Stimulated activated CD8-positive, alpha-beta memory T cell treated with anti-CD3 and anti-CD28 coated beads, Interleukin-2, amount 100 ng/mL, for 48 hours (primary cell): ENCODE data around the gene ZBTB18.
"Not testable (repeated sequence)": the region's sequence is repeated elsewhere in the genome, so short reads cannot be mapped to it uniquely, and the experiment has no call there.

Experiments used
- DNase-seq, 2 donors: peaks; one replicate each; pipeline ENCODE4 v3.0.0-alpha.2; 2020; ENCODE audit warnings: low read depth in 2 of 2

Gene ZBTB18

DNA sequence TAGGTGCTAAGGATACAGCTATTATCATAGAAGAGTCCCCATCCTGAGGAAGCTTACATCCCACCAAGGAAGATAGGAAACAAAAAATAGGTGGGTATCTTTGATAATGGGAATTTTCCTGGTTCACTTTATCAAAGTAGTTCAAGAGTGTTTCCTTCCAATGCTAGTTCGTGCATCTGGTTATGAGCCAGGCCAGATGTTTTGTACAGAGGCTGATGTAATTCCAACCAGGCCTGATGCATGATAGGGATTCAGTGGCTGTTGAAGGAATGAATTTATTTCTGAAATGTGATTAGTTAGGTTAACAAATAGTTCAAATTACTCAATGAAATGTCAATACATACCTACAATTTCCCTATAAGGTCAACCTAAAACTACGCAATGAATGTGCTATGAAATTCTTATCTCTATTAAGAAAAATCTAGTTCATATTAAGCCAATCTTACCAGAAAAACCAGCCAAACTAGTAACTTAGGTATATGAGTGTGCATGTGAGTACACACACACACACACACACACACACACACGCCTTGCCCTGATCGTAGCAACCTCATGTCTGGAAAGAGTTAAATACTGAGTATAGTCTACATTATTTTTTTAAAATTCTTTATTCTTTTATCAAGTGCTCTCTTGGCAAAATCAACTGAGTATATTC lies 9.5 kb upstream of the ZBTB18 start:
- DNase-seq, result no peak

DNA sequence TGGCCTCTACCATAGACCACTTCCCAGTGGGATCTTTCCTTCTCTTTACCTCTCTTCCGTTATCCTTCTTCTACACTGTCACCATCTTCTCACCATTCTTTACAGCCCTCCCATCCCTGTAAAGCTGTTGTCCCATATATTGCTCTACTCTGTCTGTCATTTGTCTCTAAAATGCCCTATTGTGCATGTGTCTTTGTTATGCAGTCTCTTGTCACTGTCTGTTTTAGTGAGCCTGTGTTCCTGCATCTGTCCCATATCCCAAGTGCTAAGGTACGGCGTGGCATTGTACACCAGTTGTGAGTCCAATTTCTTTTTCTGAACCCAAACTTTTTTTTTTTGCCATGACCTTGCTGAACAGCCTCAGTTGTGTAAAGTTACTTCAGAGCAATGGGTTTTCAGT lies 8.8 kb upstream of the ZBTB18 start:
- DNase-seq, result no peak

GRCh38 chr1:244044423-244044822 lies 6.7 kb upstream of the ZBTB18 start:
- no peak for DNase-seq

DNA sequence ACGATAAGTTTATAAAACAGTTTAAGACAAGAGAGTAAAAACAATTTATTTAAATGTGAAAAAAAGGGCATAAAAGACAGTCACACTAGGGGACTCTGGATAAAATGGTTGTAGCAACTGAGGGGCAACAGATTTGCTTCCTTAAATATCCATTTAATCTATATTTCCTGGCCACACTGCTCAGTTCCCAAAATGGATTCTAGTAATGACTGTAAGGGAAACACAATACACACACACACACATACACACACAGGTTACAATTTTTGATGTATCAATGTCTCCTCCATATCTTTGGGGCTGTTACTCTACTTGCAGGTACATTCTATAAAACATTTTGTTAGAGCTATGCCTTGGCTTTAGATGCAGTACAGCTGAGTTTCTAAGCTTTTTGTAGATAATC lies 4.8 kb upstream of the ZBTB18 start:
- DNase-seq, result not testable (repeated sequence)

DNA sequence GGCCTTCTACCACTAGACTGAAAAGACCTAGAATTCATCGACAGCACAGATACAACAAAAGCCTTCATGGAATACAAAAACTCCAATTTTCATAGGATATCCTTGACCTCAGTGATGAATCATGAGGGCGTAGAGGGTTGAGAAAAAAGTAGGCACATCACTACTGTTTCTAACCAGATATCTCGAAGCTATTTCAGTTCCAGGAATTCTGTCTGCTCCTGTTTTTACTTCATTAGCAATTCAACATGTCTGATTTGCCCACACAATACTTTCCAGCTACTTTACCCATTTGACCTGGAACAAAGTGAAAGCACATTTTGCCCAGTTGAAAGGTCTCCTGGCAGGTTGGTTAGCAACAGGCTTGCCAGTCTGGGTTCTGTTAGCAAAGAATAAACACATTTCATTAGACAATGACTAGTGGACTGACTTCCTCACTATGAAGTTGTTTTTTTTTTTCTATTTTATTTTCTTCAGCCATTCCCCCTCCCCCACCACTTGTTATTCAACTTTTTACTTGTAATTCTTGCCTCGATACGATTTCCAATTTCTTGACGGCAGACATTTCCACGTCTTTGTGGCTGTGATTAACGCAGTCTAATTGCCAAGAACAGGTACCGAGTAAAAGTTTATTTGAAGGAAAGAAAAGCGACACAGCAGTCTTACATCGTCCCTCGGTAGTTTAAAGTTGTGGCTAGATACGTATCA lies 4.0 kb upstream of the ZBTB18 start:
- no peak for DNase-seq

DNA sequence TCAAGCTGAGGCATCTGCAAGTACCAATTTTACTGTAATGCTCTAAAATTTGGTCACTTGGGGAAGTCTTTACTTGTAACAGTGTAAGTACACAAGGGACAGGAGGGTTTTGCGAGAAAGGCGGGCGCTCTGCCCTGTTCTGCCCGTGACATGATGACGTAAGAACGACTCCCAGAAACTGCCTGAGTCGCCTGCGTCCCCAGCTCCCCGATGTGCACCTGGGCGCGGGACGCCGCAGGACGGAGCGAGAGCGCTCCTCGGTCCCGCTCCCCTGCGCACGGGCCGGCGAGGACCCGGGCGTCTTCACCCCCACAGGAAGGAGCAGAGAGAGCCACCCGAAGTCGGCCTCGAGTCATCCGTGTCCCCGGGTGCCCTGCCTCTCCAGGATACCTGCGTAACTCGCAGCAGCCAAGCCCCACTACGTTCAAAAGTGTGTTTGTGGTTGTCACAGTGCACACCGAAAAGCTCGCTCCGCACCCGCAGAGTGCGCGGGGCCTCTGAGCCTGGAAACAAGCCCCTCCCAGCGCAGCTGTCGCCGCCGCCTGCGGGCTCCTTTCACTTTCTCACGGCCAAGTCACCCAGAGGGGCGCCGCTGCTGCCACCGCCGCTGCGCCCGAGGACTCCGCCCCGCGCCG lies 3.3 kb upstream of the ZBTB18 start:
- DNase-seq, result no peak

GRCh38 chr1:244048256-244049161 lies 2.6 kb upstream of the ZBTB18 start:
- peak; percentile 92 to 94 for DNase-seq

GRCh38 chr1:244049162-244050013 lies 1.7 kb upstream of the ZBTB18 start:
- peak in 1 of 2 donors; percentile 8 for DNase-seq

DNA sequence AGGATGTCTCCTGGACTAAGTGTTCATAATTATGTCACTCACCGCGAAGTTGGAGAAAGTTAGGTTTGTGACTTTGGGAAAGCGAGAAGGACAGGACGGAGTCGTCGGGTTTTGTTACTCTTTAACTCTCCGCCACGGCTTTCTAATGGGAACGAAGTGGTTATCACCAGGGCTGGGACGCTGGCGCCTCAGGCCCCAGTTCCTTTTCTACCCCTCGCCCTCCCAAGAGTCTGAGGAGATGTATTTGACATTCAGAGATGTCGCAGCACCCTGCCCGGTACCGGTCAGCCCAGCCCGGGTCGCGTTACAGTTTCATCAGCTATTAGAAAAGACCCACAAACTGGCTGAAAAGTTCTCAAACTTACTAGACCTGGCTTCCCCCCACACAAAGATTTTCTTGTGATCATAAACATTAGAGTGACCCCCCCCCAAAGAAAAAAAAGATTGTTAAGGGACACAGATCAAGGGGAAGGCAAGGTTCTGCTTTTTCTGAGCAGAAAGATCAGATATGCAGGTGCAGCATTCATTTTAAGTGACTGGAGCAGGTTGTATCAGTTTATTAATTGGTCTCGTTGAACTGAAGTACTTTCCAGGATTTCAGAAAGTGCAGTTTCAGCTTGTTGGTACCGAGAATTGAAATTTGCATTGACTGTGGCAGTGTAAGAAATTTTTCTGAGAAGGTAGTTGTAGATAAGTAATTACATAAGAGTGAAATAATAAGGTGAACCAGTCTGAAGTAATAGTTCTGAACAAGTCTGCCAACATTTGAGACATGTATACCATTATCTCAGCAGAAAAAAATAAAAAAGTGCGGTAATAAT lies 859 bp upstream of the ZBTB18 start:
- no peak for DNase-seq

- DNase-seq, result no peak
Measured at GRCh38 chr1:244052016-244052727, 1.1 kb downstream of the ZBTB18 start.

DNA sequence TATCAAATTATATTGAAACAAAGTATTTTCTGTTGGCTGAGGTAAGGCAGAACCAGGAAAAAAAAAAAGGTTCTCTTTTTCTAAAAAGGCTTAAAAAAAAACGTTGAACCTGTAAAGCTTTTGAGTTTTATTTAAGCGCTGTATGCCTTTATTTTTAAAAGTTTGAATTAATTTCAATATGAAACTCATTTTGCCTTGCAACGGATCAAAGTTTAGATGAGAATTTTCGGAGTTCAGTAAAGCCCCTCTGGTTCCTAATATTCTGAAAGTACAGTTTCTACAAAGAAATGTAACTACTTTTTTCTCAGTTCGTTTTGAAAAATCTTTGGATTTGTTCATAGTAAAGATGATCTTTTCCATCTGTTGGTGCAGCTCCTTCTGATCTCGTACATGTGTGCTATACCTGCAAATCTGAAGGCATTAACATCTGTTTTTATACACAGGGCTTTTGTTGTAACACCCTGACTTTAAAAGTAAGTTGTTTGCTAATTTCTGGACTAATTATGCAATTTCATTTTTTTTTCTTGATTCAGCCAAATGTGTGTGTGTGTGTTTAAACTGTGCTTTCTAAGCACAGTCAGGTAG lies 1.7 kb downstream of the ZBTB18 start:
- DNase-seq, result no peak

- no peak for DNase-seq
Measured at GRCh38 chr1:244053831-244054230, 2.7 kb downstream of the ZBTB18 start.

DNA sequence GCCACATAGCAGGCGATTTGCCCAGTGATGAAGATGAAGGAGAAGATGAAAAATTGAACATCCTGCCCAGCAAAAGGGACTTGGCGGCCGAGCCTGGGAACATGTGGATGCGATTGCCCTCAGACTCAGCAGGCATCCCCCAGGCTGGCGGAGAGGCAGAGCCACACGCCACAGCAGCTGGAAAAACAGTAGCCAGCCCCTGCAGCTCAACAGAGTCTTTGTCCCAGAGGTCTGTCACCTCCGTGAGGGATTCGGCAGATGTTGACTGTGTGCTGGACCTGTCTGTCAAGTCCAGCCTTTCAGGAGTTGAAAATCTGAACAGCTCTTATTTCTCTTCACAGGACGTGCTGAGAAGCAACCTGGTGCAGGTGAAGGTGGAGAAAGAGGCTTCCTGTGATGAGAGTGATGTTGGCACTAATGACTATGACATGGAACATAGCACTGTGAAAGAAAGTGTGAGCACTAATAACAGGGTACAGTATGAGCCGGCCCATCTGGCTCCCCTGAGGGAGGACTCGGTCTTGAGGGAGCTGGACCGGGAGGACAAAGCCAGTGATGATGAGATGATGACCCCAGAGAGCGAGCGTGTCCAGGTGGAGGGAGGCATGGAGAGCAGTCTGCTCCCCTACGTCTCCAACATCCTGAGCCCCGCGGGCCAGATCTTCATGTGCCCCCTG lies 3.3 kb downstream of the ZBTB18 start:
- no peak for DNase-seq

- no peak for DNase-seq
Measured at GRCh38 chr1:244054924-244055263, 3.8 kb downstream of the ZBTB18 start.

DNA sequence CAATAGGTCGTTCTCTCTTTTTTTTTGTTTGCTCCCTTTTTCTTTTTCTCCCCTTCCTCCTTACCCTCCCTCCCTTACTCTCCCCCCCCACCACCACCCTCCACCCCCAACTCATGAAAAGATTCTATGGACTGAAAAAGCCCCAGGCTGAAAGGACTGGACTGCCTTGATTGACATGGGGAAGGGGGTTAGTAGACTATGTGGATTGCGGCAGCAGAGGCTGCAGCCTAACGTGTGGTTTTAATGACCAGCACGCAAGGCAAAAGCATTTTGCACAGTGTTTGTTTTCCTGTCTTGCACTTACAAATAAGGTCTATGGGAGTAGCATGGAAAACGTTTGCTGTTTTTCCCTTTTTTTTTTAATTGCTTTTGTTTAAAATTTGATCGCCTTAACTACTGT lies 5.5 kb downstream of the ZBTB18 start:
- DNase-seq, result no peak

DNA sequence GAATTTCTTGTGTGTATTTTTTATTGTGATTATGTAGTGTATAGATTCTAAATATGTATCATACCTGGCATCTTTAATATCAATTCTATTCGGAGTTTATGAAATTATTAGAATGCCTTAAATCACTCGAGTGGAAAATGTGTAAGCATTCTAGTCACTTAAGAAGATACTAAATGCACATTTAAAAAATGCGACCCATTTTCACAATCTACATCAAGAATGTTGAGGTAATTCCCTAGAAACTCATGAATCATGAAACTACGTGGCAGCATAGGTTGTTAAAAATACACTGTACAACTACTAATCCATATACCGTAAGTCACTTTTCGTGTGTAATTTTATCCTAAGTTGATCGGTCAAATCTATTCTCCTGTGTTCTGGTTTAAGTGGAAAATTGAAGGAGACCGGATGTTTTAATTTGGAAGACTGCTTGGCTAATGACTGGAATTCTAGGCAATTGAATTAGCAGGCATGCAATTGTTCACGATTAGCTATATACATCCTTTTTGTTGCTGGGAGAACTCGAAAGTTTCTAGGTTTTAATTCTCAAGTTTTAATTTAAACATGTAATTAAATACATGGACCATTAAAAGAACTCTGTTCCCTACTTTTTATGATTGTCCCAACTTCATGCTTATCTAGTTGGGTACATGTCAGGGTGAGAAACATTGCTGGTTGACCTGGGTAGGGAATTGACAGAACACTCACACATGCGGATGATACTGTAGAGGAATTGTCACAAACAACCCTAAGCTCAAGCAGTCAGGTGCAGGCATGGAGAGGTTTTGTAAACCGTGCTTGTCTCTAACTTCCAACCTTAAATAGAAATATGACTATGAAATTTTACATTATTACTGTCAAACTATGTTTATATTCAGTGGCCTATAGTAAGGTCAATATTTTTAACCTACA lies 6.6 kb downstream of the ZBTB18 start:
- no peak for DNase-seq

GRCh38 chr1:244060117-244060516 lies 9.0 kb downstream of the ZBTB18 start:
- no peak for DNase-seq

DNA sequence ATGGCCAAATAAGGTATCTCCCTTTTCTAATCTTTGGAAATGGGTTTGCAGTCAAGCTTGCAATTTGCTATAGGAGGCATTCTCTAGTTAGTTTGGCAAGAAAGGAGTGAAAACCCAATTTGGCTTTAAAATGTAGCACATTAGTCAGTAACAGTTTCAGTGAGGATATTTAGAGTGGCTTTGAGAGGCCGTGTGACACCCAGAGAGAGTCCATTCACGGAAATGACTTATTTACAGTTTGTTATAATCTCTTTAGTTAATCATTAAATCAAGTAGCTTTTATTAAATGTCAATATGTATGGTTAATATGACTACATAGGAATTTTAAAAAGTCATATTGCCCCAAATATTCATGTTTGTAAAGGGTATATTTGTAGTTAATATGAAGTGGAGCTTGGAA lies 9.6 kb downstream of the ZBTB18 start:
- DNase-seq, result no peak
